ENCODE results near the gene QRFP. TPM values are rescaled to one million over a fixed set of nuclear protein-coding genes. Genes with fewer than 3 reads are reported as not detected.

The QRFP gene
- total RNA-seq, 6 experiments from 2014 or later: 3.3 TPM; not detected in 5

GRCh38 chr9:130920762-130921299 lies 24.2 kb upstream of the QRFP start:
- Histone ChIP-seq H3K27ac (no peak overlapping the region), H3K36me3 (no peaks in the 10 kb centered on the region), H3K4me1 (no peaks in the 10 kb centered on the region), H3K9me3 (no peaks in the 10 kb centered on the region), H3K4me3 (no peak overlapping the region), H3K27me3 (no peaks in the 10 kb centered on the region)
- DNase-seq (no peak), ATAC-seq (no peak)
- TF ChIP-seq POLR2A (IDR thresholded peaks at IDR 0.05) (no peak), CTCF (IDR thresholded peaks at IDR 0.05) (no peak)
- intact Hi-C loops (cut with DNase I): no loop called here
- 71% methylated on average over 7 of the region's 14 CpGs for WGBS (ENCODE audit: insufficient coverage, low coverage, low lambda C conversion rate, missing lambda C conversion rate)

GRCh38 chr9:130920233-130920632 lies 23.6 kb upstream of the QRFP start:
- H3K4me3 ChIP-seq: no peak overlapping the region
- no peaks in the 10 kb centered on the region for H3K36me3 ChIP-seq
- ATAC-seq (no peak), DNase-seq (no peak)
- intact Hi-C loops (cut with DNase I): no loop called here
- WGBS (ENCODE audit: insufficient coverage, low coverage, low lambda C conversion rate, missing lambda C conversion rate): no CpG with 5 or more reads among the region's 8 CpGs
- no peaks in the 10 kb centered on the region for H3K27me3 ChIP-seq
- no peak overlapping the region for H3K27ac ChIP-seq
- no peak for TF ChIP-seq CTCF (IDR thresholded peaks at IDR 0.05)
- no peak for TF ChIP-seq POLR2A (IDR thresholded peaks at IDR 0.05)
- H3K9me3 ChIP-seq: no peaks in the 10 kb centered on the region
- H3K4me1 ChIP-seq: no peaks in the 10 kb centered on the region

- WGBS (ENCODE audit: insufficient coverage, low coverage, low lambda C conversion rate, missing lambda C conversion rate): 29% methylated on average over 4 of the region's 14 CpGs
- H3K27ac ChIP-seq: no peak overlapping the region
- ATAC-seq (no peak), DNase-seq (no peak)
- TF ChIP-seq CTCF (IDR thresholded peaks at IDR 0.05) (no peak), POLR2A (IDR thresholded peaks at IDR 0.05) (no peak)
- no peak overlapping the region for H3K4me3 ChIP-seq
- H3K4me1 ChIP-seq: no peaks in the 10 kb centered on the region
- no peaks in the 10 kb centered on the region for H3K9me3 ChIP-seq
- intact Hi-C loops (cut with DNase I): no loop called here
- H3K27me3 ChIP-seq: no peaks in the 10 kb centered on the region
- H3K36me3 ChIP-seq: no peaks in the 10 kb centered on the region
These were observed 23.0 kb upstream of the QRFP start for GRCh38 chr9:130919559-130920145.

GRCh38 chr9:130918826-130919558 lies 22.4 kb upstream of the QRFP start:
- intact Hi-C loops (cut with DNase I): no loop called here
- 38% methylated on average over 6 of the region's 33 CpGs for WGBS (ENCODE audit: insufficient coverage, low coverage, low lambda C conversion rate, missing lambda C conversion rate)
- TF ChIP-seq POLR2A (IDR thresholded peaks at IDR 0.05) (no peak), CTCF (IDR thresholded peaks at IDR 0.05) (no peak)
- H3K27ac ChIP-seq: no peak overlapping the region
- no peak for ATAC-seq
- no peak overlapping the region for H3K4me3 ChIP-seq
- no peaks in the 10 kb centered on the region for H3K36me3 ChIP-seq
- H3K4me1 ChIP-seq: no peaks in the 10 kb centered on the region
- H3K27me3 ChIP-seq: no peaks in the 10 kb centered on the region
- no peak for DNase-seq
- H3K9me3 ChIP-seq: no peaks in the 10 kb centered on the region

Data from right lobe of liver (tissue), 6 donors.